Vagina (tissue), 2 donors: ENCODE measurements around the gene LAMB2.
A peak's percentile ranks its signal among the peaks of the same experiment; 100 is the strongest.

Experiments used
- POLR2A ChIP-seq, 2 donors: fragments of 450-650 bp; IDR thresholded peaks; one replicate each; pipeline ENCODE4 v1.6.1; 2017; ENCODE audit warnings: antibody characterized with exemption in 2 of 2, mild to moderate bottlenecking in 2 of 2, moderate library complexity in 2 of 2
- POLR2AphosphoS5 ChIP-seq, 2 donors: sonication (generic); formaldehyde crosslinking; IDR thresholded peaks; one replicate each; pipeline ENCODE4 v1.9.0; 2017; ENCODE audit warnings: antibody characterized with exemption in 2 of 2, mild to moderate bottlenecking in 2 of 2, low read depth in 1 of 2; ENCODE audit not compliant: insufficient read depth in 1 of 2
- TF ChIP-seq, protein P1 (sequence below), 3 experiments: fragments of 450-650 bp in 2 of 3; fragments of 200-600 bp in 1 of 3; sonication (generic) in 1 of 3; IDR thresholded peaks; one replicate each; pipeline ENCODE4 v1.5.1; 2017 to 2019; ENCODE audit warnings: antibody characterized with exemption in 3 of 3, mild to moderate bottlenecking in 2 of 3, moderate library complexity in 2 of 3

- TF ChIP-seq, protein P1, sequence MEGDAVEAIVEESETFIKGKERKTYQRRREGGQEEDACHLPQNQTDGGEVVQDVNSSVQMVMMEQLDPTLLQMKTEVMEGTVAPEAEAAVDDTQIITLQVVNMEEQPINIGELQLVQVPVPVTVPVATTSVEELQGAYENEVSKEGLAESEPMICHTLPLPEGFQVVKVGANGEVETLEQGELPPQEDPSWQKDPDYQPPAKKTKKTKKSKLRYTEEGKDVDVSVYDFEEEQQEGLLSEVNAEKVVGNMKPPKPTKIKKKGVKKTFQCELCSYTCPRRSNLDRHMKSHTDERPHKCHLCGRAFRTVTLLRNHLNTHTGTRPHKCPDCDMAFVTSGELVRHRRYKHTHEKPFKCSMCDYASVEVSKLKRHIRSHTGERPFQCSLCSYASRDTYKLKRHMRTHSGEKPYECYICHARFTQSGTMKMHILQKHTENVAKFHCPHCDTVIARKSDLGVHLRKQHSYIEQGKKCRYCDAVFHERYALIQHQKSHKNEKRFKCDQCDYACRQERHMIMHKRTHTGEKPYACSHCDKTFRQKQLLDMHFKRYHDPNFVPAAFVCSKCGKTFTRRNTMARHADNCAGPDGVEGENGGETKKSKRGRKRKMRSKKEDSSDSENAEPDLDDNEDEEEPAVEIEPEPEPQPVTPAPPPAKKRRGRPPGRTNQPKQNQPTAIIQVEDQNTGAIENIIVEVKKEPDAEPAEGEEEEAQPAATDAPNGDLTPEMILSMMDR (IDR thresholded peaks at IDR 0.05): no peak
- TF ChIP-seq POLR2AphosphoS5 (IDR thresholded peaks at IDR 0.05; ENCODE audit: insufficient read depth in 1 of 2, low read depth in 1 of 2): peak; percentile 43 to 52
- peak in 1 of 2 donors; percentile 31 for TF ChIP-seq POLR2A (IDR thresholded peaks at IDR 0.05)
Observed at GRCh38 chr3:49133226-49133951, 539 bp upstream of the LAMB2 start.
